WI38 (cell line): ENCODE data around the gene NCBP2L.

Experiments used
- H3K4me3 ChIP-seq: 2 replicates; pipeline ENCODE4 v1.5.1; 2011; ENCODE audit warnings: low read depth, mild to moderate bottlenecking, control low read depth, low read length
- TF ChIP-seq, protein P1 (sequence below): IDR thresholded peaks from 2 replicates; pipeline ENCODE4 v1.5.1; 2012; ENCODE audit warnings: low read depth, mild to moderate bottlenecking, control low read depth, low read length

The NCBP2L gene

DNA sequence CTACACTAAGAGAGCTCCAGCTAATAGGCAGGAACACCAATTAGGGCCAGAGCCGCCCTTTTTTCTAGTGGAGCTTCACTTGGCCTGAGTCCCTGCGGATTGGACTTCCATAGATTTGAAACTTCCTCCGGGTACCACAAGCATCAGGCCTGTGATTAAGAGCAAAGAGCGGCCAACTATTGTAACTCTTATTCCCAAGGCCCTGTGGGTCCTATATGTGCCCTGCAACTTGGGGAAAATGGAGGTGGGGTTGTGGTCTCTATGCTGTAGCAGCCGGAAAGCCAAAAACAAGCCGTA lies at the start of gene NCBP2L:
Gene NCBP2L (plus strand): TSS at position 198 of the 297 bp plus-strand sequence. CDS start 16,488 bp downstream, outside the sequence.
- TF ChIP-seq, protein P1, sequence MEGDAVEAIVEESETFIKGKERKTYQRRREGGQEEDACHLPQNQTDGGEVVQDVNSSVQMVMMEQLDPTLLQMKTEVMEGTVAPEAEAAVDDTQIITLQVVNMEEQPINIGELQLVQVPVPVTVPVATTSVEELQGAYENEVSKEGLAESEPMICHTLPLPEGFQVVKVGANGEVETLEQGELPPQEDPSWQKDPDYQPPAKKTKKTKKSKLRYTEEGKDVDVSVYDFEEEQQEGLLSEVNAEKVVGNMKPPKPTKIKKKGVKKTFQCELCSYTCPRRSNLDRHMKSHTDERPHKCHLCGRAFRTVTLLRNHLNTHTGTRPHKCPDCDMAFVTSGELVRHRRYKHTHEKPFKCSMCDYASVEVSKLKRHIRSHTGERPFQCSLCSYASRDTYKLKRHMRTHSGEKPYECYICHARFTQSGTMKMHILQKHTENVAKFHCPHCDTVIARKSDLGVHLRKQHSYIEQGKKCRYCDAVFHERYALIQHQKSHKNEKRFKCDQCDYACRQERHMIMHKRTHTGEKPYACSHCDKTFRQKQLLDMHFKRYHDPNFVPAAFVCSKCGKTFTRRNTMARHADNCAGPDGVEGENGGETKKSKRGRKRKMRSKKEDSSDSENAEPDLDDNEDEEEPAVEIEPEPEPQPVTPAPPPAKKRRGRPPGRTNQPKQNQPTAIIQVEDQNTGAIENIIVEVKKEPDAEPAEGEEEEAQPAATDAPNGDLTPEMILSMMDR: no peak
- peak within 1 kb of the TSS; percentile 20; the same call in 1 of the 2 replicates for H3K4me3 ChIP-seq

DNA sequence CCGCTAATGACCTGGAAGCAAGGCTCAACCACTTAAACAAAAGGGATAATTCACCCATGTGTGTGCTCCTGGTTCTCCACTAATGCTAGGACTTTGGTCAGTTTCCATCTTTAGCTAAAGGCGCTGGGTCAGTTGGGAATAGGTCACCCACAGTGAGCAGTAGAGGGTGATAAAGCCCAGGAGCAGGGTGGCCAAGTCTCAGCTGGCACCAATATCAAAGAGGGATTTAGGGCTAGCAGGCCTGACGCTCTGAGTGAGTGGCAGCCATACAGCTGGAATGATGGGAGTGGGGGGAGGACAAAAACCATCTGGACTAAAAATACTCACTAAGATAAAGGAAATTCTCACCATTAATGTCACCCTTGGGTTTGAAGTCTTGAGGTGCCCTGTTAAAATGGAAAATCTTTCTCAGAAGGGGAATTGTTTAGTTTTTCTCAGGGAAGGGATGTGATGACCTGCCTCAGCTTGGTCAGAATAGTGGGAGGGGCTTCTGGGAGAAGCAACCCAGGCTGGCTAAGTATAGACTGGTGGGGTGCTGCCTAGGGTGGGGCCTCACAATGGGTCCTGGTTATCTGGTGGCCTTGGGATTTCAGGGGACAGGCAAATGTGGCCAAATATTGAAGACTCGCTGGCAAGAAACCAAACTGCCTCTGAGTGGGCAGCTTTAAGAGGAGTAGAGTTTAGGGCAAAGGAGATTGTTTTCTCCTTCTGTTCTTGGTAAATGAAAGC lies 49.0 kb upstream of the NCBP2L start:
- no peak overlapping the region for H3K4me3 ChIP-seq
- TF ChIP-seq, protein P1: no peak

DNA sequence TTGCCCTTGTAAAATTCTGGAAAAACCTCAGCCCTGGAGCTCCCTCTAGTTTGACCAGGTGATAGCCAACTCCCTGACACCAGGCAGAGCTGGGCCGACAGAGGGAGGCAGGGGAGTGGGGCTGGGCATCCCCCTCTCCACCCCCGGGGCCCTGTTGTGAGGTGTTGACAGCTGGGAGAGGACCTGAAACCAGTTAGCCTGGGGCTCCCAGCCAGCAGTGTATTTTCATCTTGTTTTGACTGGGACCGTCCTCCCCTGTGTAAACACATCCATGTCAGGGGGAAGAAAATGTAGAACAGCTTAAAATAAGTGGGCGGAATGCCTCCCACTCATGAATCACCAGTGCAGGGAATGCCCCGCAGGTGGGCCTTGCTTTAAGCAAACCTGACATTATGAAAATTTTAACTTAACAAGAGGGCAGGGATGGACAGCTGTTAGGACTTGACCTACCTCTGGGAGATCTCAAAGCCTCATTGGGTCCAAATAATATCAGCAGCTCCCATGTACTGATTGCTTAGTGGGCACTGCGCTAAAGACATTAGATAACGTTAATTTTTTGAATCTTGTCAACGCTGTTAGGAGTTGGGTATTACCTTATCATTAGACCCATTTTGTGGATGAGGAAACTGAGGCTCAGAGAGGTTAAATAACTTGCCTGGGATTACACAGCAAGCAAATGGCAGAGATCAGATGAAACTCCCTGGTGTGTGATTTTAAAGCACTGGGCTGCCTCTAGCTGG lies 47.8 kb upstream of the NCBP2L start:
- no peak overlapping the region for H3K4me3 ChIP-seq
- TF ChIP-seq, protein P1: no peak

DNA sequence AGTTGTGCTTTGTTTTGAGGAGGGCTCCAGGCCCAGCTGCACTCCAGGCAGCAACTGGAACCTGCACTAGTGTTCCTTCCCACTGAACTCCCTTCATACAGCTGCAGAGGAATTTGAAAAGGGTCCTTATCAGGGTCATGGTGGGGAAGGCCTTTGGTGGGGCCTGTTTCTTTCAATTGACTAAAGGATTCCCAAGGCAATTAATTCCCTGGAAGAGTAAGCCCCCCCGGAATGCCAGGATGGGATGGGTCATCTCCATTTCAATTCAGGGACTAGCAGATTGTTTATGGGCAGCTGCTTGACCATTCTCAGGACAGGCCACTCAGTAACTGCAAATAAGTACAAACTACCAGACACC lies 47.3 kb upstream of the NCBP2L start:
- TF ChIP-seq, protein P1: no peak
- no peak overlapping the region for H3K4me3 ChIP-seq

DNA sequence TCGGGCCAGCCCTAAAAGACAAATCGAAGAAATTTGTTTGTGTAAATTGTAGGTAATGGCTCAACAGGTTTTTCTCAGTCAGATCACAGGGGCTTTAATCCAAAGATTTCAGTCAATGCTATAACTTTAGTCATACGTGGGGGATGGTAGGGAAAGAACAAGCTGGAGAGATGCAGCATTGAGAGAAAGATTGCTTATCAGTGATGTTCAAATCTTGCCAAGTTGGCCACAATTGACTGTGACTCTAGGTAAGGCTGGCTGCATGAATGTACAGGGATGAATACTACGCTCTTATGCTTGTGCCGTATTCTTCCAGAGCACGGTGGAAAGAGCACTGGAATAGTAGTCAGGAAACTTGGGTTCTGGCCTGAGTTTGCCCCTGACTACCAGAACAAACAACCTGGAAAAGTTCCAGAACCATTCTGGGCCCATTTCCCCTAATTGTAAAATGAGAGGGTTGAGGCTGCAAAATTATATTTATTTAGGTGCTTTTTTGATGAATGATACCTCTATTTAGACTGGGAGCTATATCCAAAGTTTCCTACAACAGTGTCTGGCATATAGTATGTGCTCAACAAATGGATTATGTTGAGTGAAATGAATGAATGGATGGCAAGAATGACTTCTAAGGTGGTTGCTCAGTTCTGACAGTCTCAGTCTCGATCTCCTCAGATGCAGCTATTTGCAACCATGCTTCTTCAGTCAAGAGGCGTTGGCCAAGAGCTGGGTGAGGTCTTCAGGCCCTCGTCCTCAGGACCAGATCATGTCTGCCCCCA lies 46.4 kb upstream of the NCBP2L start:
- no peak overlapping the region for H3K4me3 ChIP-seq
- TF ChIP-seq, protein P1: no peak

DNA sequence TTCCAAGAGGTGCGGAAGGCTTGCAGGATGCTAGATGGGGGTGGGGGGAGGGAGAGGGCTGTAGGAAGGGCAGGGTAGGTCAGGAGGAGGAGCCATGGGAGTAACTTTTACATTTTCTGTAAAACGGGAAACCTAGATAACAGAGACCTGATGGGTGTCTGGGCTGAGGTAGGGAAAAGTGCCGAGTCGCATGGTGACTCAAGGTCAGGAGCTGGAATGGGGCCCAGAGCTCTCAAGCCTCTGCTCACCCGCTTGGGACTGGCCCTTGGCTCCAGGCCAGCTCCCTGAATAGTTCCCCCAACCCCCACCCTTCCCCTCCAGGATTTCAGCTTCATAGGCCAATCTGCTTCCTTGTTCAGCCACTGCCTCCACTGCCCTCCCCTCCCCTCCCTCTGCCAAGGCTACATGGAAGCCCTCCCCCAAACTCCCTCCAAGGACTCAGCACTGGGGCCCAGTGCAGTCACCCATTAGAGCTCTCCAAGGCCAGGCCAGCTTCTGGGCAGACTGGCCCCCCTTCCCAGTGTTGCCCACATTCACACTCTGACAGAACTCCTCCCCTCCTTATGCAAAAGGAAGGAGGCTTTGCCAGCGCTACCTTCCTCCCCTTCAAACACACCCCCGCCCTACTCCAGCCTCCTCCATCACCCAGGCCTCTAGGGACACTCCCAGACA lies 45.6 kb upstream of the NCBP2L start:
- H3K4me3 ChIP-seq: no peak overlapping the region
- TF ChIP-seq, protein P1: no peak
